Measurements from ENCODE around the gene SQSTM1.

SQSTM1 gene

DNA sequence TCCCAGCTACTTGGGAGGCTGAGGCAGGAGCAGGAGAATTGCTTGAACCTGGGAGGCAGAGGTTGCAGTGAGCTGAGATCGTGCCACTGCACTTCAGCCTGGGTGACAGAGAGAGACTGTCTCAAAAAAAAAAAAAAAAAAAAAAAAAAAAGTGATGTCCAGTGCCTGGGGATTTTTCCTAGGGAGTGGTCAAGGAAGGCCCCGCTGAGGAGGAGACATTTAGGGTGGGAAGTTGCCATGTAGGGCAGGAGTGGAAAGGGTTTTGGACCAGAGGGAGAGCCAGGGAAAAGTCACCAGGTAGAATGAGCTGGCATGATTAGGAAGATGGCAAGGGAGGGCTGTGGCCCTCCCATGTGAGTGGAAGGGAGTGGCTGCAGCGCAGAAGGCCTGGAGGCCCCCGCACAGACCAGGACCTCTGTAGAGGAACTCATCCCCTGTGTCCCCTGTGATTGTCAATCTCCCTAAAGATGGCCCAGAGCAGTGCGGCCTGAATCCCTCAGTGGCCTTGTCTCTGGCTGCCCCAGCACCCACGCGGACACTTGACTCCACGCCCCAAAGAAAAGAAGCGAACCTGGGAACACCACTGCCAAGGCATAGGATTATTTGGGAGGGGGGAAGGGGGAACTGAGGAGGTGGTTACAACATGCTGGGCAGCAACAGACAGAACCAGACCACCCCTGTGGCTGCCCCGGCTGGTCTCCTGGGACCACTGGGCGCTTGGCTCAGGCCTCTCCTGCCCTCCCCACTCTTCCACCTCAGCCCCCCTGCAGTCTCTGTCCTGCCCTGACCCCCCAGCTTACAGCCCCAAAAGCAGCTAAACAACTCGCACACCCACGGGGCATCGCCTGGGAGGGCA lies 2.6 kb upstream of the SQSTM1 start:
- H3K4me3 ChIP-seq (ENCODE audit: insufficient read depth, low read depth, low read length, poor library complexity, severe bottlenecking) = peak overlapping the region; percentile 100
- no peaks in the 10 kb centered on the region for H3K9me3 ChIP-seq (ENCODE audit: control insufficient read depth, low read length)
- H3K4me1 ChIP-seq (ENCODE audit: control insufficient read depth, insufficient read depth, low read length, poor library complexity, severe bottlenecking) = peaks cover 40% of the 10 kb centered on the region
- peaks cover 13% of the 10 kb centered on the region for H3K36me3 ChIP-seq (ENCODE audit: control insufficient read depth, insufficient read depth, low read length)
- H3K27me3 ChIP-seq (replicated peaks; ENCODE audit: control insufficient read depth, insufficient read depth, low read length, poor library complexity, severe bottlenecking) = no peaks in the 10 kb centered on the region
- DNase-seq = no peak
- peak overlapping the region; percentile 98 for H3K27ac ChIP-seq (ENCODE audit: insufficient read depth, low read length, poor library complexity, severe bottlenecking)

DNA sequence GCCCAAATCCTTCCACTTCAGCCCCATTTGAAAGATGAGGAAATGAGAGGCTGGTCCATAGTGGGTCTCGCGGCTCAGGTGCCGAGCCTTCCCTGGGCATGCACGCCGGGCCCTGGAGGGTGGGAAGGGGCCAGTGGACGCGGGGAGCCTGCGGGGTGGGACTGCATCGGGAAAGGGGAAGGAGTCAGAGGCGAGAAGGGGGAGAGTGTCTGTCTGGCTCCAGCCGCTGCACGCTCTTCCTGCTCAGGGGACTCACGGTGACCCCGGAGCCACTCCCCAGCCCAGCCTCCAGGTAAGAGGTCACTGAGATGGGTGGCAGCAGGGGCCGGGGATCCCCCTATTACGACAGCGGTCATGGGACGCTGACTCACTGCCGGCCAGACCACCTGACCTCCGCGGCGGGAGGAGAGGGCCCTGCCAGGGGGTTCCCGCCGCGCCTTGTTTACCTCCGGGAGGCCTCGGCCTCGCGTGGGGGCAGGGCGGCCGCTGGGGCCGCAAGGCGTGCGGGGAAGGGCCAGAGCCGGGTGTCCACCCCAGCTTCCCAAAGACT lies 1.9 kb upstream of the SQSTM1 start:
- Histone ChIP-seq H3K36me3 (ENCODE audit: control insufficient read depth, insufficient read depth, low read length) (peaks cover 16% of the 10 kb centered on the region), H3K27ac (ENCODE audit: insufficient read depth, low read length, poor library complexity, severe bottlenecking) (peak overlapping the region; percentile 98), H3K4me1 (ENCODE audit: control insufficient read depth, insufficient read depth, low read length, poor library complexity, severe bottlenecking) (peaks cover 40% of the 10 kb centered on the region), H3K27me3 (replicated peaks; ENCODE audit: control insufficient read depth, insufficient read depth, low read length, poor library complexity, severe bottlenecking) (no peaks in the 10 kb centered on the region), H3K4me3 (ENCODE audit: insufficient read depth, low read depth, low read length, poor library complexity, severe bottlenecking) (peak overlapping the region; percentile 100), H3K9me3 (ENCODE audit: control insufficient read depth, low read length) (no peaks in the 10 kb centered on the region)
- DNase-seq = peak; percentile 92 to 96 (median 93)

GRCh38 chr5:179819296-179820126 lies 1.2 kb upstream of the SQSTM1 start:
- peak; percentile 39 to 44 (median 42) for DNase-seq
- Histone ChIP-seq H3K4me3 (ENCODE audit: insufficient read depth, low read depth, low read length, poor library complexity, severe bottlenecking) (peak overlapping the region; percentile 100), H3K27me3 (replicated peaks; ENCODE audit: control insufficient read depth, insufficient read depth, low read length, poor library complexity, severe bottlenecking) (no peaks in the 10 kb centered on the region), H3K4me1 (ENCODE audit: control insufficient read depth, insufficient read depth, low read length, poor library complexity, severe bottlenecking) (peaks cover 40% of the 10 kb centered on the region), H3K9me3 (ENCODE audit: control insufficient read depth, low read length) (no peaks in the 10 kb centered on the region), H3K36me3 (ENCODE audit: control insufficient read depth, insufficient read depth, low read length) (peaks cover 16% of the 10 kb centered on the region), H3K27ac (ENCODE audit: insufficient read depth, low read length, poor library complexity, severe bottlenecking) (peak overlapping the region; percentile 98)

GRCh38 chr5:179820127-179820482 lies 600 bp upstream of the SQSTM1 start:
- H3K4me3 ChIP-seq (ENCODE audit: insufficient read depth, low read depth, low read length, poor library complexity, severe bottlenecking) = peak overlapping the region; percentile 100
- peak overlapping the region; percentile 98 for H3K27ac ChIP-seq (ENCODE audit: insufficient read depth, low read length, poor library complexity, severe bottlenecking)
- H3K9me3 ChIP-seq (ENCODE audit: control insufficient read depth, low read length) = no peaks in the 10 kb centered on the region
- peaks cover 21% of the 10 kb centered on the region for H3K36me3 ChIP-seq (ENCODE audit: control insufficient read depth, insufficient read depth, low read length)
- no peaks in the 10 kb centered on the region for H3K27me3 ChIP-seq (replicated peaks; ENCODE audit: control insufficient read depth, insufficient read depth, low read length, poor library complexity, severe bottlenecking)
- H3K4me1 ChIP-seq (ENCODE audit: control insufficient read depth, insufficient read depth, low read length, poor library complexity, severe bottlenecking) = peaks cover 40% of the 10 kb centered on the region
- DNase-seq = no peak

DNA sequence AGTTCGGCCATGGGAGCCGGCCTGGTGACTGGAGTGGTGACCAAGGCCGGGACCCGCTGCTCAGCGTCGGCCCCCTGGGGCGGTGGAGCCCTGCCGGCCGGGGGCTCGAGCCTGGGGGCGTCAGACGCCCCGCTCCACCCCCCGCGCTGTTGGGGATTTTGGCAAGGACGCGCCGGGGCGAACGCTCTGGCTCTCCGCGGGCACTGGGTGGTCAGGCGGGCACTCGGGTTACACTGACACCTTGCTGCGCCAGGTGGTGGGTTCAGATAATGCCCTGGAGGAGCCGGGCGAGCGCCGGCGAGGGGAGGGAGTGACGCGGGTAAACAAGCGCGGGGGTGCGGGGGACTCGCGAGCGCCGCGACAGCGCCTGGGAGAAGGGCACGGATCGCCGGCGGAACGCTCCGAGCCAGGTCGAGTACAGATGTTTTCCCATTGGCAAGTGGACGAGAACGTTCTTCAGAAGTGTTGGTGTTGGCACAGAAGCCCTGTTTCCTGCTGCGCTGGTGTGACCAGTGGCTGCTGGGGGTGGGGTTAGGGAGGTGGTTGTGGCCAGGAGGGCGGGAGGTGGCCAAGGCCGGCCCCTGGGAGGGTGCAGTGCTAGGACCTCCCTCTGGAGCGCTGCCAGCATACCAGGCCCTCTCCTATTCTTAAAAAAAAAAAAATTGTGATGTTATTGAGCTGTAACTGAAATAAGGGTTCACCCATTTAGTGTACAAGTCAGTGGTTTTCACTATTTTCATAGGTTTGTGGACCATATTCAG lies 773 bp downstream of the SQSTM1 start:
- peak; percentile 79 to 87 (median 85) for DNase-seq
- H3K4me3 ChIP-seq (ENCODE audit: insufficient read depth, low read depth, low read length, poor library complexity, severe bottlenecking) = peak overlapping the region; percentile 100
- H3K27ac ChIP-seq (ENCODE audit: insufficient read depth, low read length, poor library complexity, severe bottlenecking) = peak overlapping the region; percentile 98
- H3K9me3 ChIP-seq (ENCODE audit: control insufficient read depth, low read length) = no peaks in the 10 kb centered on the region
- H3K36me3 ChIP-seq (ENCODE audit: control insufficient read depth, insufficient read depth, low read length) = peaks cover 34% of the 10 kb centered on the region
- no peaks in the 10 kb centered on the region for H3K27me3 ChIP-seq (replicated peaks; ENCODE audit: control insufficient read depth, insufficient read depth, low read length, poor library complexity, severe bottlenecking)
- H3K4me1 ChIP-seq (ENCODE audit: control insufficient read depth, insufficient read depth, low read length, poor library complexity, severe bottlenecking) = peaks cover 40% of the 10 kb centered on the region

DNA sequence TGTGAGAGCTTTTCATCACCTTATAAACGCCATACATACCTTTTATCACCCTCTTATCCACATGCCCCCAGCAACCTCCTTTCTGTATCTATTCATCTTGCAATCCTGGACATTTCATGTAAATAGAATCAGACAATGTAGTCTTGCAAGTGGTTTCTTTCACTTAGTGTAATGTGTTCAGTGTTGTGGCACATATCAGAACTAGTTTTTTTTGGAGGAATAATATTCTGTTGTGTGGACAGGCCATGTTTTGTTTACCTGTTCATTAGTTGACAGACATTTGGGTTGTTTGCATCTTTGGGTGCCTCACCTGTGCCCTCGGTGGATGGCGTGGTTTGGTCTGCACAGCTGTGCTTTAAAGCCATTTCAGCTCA lies 1.3 kb downstream of the SQSTM1 start:
- no peak for DNase-seq
- peak overlapping the region; percentile 100 for H3K4me3 ChIP-seq (ENCODE audit: insufficient read depth, low read depth, low read length, poor library complexity, severe bottlenecking)
- peaks cover 40% of the 10 kb centered on the region for H3K36me3 ChIP-seq (ENCODE audit: control insufficient read depth, insufficient read depth, low read length)
- H3K9me3 ChIP-seq (ENCODE audit: control insufficient read depth, low read length) = no peaks in the 10 kb centered on the region
- peak overlapping the region; percentile 98 for H3K27ac ChIP-seq (ENCODE audit: insufficient read depth, low read length, poor library complexity, severe bottlenecking)
- H3K27me3 ChIP-seq (replicated peaks; ENCODE audit: control insufficient read depth, insufficient read depth, low read length, poor library complexity, severe bottlenecking) = no peaks in the 10 kb centered on the region
- H3K4me1 ChIP-seq (ENCODE audit: control insufficient read depth, insufficient read depth, low read length, poor library complexity, severe bottlenecking) = peaks cover 40% of the 10 kb centered on the region

DNA sequence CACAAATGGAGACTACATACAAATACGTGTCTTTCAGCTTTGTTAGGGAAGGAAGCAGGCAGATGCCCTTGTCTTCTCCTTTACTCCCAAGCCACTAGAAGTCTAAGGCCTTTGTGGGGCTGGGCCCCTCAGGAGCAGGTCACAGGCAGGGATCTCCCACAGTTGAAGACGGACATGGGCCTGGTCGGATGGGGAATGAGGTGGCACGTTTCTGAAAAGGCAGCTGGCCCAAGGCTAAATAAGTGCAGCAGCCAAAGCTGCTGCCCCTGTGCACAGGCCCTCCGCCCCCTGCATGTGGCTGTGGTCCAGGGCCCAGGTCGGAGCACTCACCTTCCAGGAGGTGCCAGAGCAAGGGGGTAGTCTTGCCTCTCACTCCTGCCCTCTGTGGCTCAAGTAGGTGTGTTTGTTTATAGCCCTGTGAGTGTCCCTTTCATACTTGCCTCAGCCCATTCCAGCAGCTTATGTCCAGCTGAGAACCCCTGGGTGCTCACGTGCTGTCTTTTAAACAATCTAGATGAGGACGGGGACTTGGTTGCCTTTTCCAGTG lies 1.8 kb downstream of the SQSTM1 start:
- Histone ChIP-seq H3K9me3 (ENCODE audit: control insufficient read depth, low read length) (no peaks in the 10 kb centered on the region), H3K4me3 (ENCODE audit: insufficient read depth, low read depth, low read length, poor library complexity, severe bottlenecking) (peak overlapping the region; percentile 100), H3K27ac (ENCODE audit: insufficient read depth, low read length, poor library complexity, severe bottlenecking) (peak overlapping the region; percentile 98), H3K27me3 (replicated peaks; ENCODE audit: control insufficient read depth, insufficient read depth, low read length, poor library complexity, severe bottlenecking) (no peaks in the 10 kb centered on the region), H3K4me1 (ENCODE audit: control insufficient read depth, insufficient read depth, low read length, poor library complexity, severe bottlenecking) (peaks cover 37% of the 10 kb centered on the region), H3K36me3 (ENCODE audit: control insufficient read depth, insufficient read depth, low read length) (peaks cover 45% of the 10 kb centered on the region)
- no peak for DNase-seq

GRCh38 chr5:179823937-179824744 lies 3.4 kb downstream of the SQSTM1 start:
- no peak for DNase-seq
- Histone ChIP-seq H3K27ac (ENCODE audit: insufficient read depth, low read length, poor library complexity, severe bottlenecking) (no peak overlapping the region), H3K36me3 (ENCODE audit: control insufficient read depth, insufficient read depth, low read length) (peaks cover 59% of the 10 kb centered on the region), H3K4me1 (ENCODE audit: control insufficient read depth, insufficient read depth, low read length, poor library complexity, severe bottlenecking) (peaks cover 24% of the 10 kb centered on the region), H3K4me3 (ENCODE audit: insufficient read depth, low read depth, low read length, poor library complexity, severe bottlenecking) (no peak overlapping the region), H3K27me3 (replicated peaks; ENCODE audit: control insufficient read depth, insufficient read depth, low read length, poor library complexity, severe bottlenecking) (no peaks in the 10 kb centered on the region), H3K9me3 (ENCODE audit: control insufficient read depth, low read length) (no peaks in the 10 kb centered on the region)

DNA sequence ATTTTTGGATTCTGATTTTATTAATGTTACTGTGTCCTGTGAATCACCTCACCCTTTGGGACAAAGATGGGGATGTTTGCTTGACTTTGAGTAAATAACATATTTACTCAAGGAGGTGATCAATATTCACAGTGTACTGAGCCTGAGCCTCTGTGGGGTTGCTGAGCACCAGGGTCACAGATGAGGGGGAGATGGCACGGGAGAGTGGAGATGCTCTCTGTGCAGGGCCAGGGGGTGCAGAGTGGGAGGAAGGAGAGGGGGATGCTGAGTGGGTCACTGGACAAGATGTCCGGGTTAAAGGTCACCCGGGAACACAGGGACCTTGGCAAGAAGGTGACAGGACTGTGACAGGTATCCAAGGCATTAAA lies 4.0 kb downstream of the SQSTM1 start:
- Histone ChIP-seq H3K36me3 (ENCODE audit: control insufficient read depth, insufficient read depth, low read length) (peaks cover 64% of the 10 kb centered on the region), H3K27ac (ENCODE audit: insufficient read depth, low read length, poor library complexity, severe bottlenecking) (no peak overlapping the region), H3K27me3 (replicated peaks; ENCODE audit: control insufficient read depth, insufficient read depth, low read length, poor library complexity, severe bottlenecking) (no peaks in the 10 kb centered on the region), H3K9me3 (ENCODE audit: control insufficient read depth, low read length) (no peaks in the 10 kb centered on the region), H3K4me1 (ENCODE audit: control insufficient read depth, insufficient read depth, low read length, poor library complexity, severe bottlenecking) (peaks cover 18% of the 10 kb centered on the region), H3K4me3 (ENCODE audit: insufficient read depth, low read depth, low read length, poor library complexity, severe bottlenecking) (no peak overlapping the region)
- DNase-seq = no peak
